HuH-7.5 (cell line): Measurements from ENCODE around the gene TBX10.
A peak's percentile ranks its signal among the peaks of the same experiment; 100 is the strongest.
"Not testable (repeated sequence)": the region's sequence is repeated elsewhere in the genome, so short reads cannot be mapped to it uniquely, and the experiment has no call there.

ENCODE experiments used
- DNase-seq: peaks from one replicate; pipeline ENCODE4 v3.0.0; 2011; ENCODE audit warnings: low spot score

The TBX10 gene

GRCh38 chr11:67599149-67599548, 40.4 kb downstream of the TBX10 start:
- no peak for DNase-seq

GRCh38 chr11:67597963-67598362, 41.6 kb downstream of the TBX10 start:
- DNase-seq: not testable (repeated sequence)

- DNase-seq: not testable (repeated sequence)
Measured at GRCh38 chr11:67597458-67597857, 42.1 kb downstream of the TBX10 start.

GRCh38 chr11:67596753-67597300, 42.7 kb downstream of the TBX10 start:
- DNase-seq: no peak

DNA sequence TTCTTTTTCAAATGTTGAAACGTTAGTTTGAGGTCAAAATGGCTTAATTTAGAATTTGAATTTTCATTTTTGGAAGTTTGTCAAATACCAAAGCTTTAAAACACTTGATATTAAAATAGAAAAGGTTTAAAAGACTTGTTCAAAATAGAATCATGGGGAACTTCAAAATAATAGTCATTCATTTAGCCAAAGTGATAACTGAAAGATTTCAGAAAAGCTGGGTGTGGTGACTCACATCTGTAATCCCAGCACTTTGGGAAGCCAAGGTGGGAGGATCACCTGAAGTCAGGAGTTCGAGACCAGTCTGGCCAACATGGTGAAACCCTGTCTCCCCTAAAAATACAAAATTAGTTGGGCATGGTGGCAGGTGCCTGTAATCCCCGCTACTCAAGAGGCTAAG, 45.1 kb downstream of the TBX10 start:
- no peak for DNase-seq

DNA sequence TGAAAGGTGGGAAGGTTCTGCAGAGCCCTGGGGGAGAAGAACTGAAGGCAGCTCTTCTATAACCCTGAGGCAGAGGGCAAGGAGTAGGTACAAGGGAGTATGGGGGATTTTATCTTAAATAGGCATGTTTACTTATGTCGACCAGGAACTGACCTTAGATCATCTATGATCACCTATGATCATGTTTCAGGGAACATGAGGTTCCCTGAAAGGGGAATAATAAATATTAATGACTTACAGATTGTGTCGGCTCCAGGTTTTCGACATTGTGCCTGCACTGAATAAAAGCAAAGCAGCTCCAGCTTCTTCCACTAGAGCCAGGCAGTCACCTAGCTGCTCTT, 46.0 kb downstream of the TBX10 start:
- no peak for DNase-seq

DNA sequence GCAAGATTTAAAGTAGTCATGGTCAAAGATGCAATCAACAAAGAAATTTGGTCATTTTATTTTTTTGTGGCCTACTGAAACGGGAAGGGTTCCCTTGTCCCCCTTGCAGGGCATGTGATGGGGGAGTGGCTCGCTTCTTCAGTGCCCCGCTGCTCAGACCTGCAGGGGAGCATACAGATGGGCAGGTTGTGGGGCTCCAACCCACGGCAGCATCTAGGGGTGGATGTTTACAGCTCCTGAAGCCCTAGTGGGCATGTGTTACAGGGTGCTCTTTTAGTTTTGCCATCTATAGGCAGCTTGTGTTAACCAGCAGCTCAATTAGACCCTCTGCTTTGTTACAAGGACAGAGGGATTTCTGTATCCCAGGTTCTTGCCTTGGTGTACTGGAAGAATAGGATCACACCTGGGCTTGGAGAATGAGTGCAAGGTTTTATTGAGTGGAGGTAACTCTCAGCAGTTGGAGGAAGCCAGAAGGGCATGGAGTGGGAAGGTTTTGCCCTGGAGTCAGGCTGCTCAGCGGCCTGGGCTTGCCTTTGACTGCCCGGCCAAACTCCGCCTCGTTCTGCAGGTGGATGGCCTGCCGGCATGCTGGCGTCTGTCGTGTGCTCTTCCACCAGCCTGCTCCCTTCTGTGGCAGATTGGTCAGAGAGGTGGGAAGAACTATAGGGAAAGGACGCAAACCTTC, 46.5 kb downstream of the TBX10 start:
- no peak for DNase-seq

GRCh38 chr11:67588899-67589415, 50.6 kb downstream of the TBX10 start:
- not testable (repeated sequence) for DNase-seq

DNA sequence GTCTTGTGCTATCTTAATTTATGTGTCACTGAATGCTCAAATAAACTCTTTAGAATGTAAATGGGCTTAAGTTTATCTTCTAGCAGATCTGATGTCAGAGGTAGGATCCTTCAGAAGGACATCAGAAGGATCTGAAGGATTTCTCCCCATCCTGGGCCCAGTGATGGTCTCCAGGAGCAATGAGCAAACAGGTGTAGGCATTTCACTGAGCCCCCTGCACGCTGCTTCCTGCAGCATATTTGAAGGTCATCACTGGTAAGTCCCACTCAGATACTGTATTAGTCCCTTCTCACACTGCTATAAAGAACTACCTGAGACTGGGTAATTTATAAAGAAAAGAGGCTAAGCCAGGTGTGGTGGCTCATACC, 51.4 kb downstream of the TBX10 start:
- no peak for DNase-seq

GRCh38 chr11:67586568-67587250, 52.9 kb downstream of the TBX10 start:
- DNase-seq: no peak

DNA sequence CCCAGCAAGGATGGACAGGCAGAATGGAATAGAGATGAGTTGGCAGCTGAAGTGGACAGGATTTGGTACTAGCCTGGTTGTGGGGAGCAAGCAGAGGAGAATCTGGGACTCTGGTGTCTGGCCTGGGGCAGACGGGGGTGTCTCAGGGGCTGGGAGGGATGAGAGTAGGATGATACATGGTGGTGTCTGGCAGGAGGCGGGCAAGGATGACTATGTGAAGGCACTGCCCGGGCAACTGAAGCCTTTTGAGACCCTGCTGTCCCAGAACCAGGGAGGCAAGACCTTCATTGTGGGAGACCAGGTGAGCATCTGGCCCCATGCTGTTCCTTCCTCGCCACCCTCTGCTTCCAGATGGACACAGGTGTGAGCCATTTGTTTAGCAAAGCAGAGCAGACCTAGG, 53.7 kb downstream of the TBX10 start:
- no peak for DNase-seq

GRCh38 chr11:67584881-67585873, 54.4 kb downstream of the TBX10 start:
- DNase-seq: no peak

DNA sequence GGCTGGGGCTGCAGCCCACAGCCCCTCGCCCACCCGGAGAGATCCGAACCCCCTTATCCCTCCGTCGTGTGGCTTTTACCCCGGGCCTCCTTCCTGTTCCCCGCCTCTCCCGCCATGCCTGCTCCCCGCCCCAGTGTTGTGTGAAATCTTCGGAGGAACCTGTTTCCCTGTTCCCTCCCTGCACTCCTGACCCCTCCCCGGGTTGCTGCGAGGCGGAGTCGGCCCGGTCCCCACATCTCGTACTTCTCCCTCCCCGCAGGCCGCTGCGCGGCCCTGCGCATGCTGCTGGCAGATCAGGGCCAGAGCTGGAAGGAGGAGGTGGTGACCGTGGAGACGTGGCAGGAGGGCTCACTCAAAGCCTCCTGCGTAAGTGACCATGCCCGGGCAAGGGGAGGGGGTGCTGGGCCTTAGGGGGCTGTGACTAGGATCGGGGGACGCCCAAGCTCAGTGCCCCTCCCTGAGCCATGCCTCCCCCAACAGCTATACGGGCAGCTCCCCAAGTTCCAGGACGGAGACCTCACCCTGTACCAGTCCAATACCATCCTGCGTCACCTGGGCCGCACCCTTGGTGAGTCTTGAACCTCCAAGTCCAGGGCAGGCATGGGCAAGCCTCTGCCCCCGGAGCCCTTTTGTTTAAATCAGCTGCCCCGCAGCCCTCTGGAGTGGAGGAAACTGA, 55.2 kb downstream of the TBX10 start:
- DNase-seq: peak; percentile 69

GRCh38 chr11:67583247-67584204, 56.0 kb downstream of the TBX10 start, which contains the start of gene GSTP1:
Gene GSTP1, plus strand, starts transcription at chr11:67583812. Its CDS starts 32 bp downstream, at chr11:67583844.
- peak; percentile 92 for DNase-seq

DNA sequence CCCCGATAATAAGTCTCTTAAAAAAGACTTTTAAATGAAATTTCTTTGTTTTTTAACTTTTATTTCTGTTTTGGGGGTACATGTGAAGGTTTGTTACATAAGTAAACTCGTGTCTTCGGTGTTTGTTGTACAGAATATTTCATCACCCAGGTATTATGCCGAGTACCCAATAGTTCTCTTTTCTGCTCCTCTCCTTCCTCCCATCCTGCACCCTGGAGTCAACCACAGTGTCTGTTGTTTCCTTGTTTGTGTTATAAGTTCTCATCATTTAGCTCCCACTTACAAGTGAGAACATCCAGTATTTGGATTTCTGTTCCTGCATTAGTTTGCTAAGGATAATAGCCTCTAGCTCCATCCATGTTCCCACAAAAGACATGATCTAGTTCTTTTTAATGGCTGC, 57.6 kb downstream of the TBX10 start:
- DNase-seq: no peak

DNA sequence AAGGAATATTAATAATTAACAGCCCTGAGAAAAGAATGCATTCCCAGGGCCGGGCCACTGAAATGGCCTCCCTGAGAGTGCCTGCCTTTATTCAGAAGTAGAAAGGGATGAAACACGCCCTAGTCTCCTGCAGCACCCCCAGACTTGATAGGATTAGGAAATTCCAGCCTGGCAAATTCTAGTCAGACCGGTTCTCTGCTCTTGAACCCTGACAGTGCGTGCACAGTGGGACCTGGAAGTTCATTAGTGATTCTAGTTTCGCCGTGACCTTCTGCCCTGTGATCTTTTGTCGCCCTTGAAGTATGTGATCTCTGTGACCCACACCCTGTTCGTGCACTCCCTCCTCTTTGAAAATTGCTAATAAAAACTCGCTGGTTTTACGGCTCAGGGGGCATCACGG, 58.1 kb downstream of the TBX10 start:
- DNase-seq: peak; percentile 86
